Fibroblast of lung (primary cell): ENCODE measurements around the gene SLC17A9. TPM values are rescaled to one million over a fixed set of nuclear protein-coding genes. Genes with fewer than 3 reads are reported as not detected.

Experiments
- DNase-seq, 2 donors: peaks; one replicate each; pipeline versions ENCODE4 v3.0.0 to v3.0.0-alpha.2; 2010; ENCODE audit warnings: low read depth in 2 of 2
- H2AFZ ChIP-seq: 2 replicates; pipeline ENCODE4 v1.5.1; 2012; ENCODE audit warnings: low read length, control low read depth, inconsistent platforms
- H3K27ac ChIP-seq: 2 replicates; pipeline ENCODE4 v1.5.1; 2011; ENCODE audit warnings: low read length, control low read depth; ENCODE audit not compliant: insufficient read depth
- H3K27me3 ChIP-seq: 2 replicates; pipeline ENCODE4 v1.5.1; 2011; ENCODE audit warnings: mild to moderate bottlenecking, low read length; ENCODE audit not compliant: control insufficient read depth, insufficient read depth
- H3K36me3 ChIP-seq: 2 replicates; pipeline ENCODE4 v1.5.1; 2011; ENCODE audit warnings: low read length; ENCODE audit not compliant: control insufficient read depth, insufficient read depth
- H3K4me1 ChIP-seq: 2 replicates; pipeline ENCODE4 v1.5.1; 2011; ENCODE audit warnings: low read length; ENCODE audit not compliant: control insufficient read depth, insufficient read depth; ENCODE audit errors: extremely low read depth
- H3K4me2 ChIP-seq: 2 replicates; pipeline ENCODE4 v1.5.1; 2011; ENCODE audit warnings: low read length, control low read depth; ENCODE audit not compliant: insufficient read depth; ENCODE audit errors: extremely low read depth
- H3K4me3 ChIP-seq, 4 experiments: fragments of 200-600 bp in 1 of 4; sonication (generic) in 1 of 4; replicated peaks in 1 of 4; 2 replicates each; pipeline ENCODE4 v1.5.1; 2011 to 2016; ENCODE audit warnings: low read length in 4 of 4, low read depth in 3 of 4, mild to moderate bottlenecking in 3 of 4, control low read depth in 2 of 4, inconsistent platforms in 1 of 4, mixed read lengths in 1 of 4; ENCODE audit not compliant: insufficient read depth in 1 of 4; ENCODE audit errors: control extremely low read depth in 1 of 4
- H3K79me2 ChIP-seq: 2 replicates; pipeline ENCODE4 v1.5.1; 2012; ENCODE audit warnings: mild to moderate bottlenecking, low read length, inconsistent platforms; ENCODE audit not compliant: control insufficient read depth, insufficient read depth
- H3K9ac ChIP-seq: 2 replicates; pipeline ENCODE4 v1.5.1; 2011; ENCODE audit warnings: mild to moderate bottlenecking, low read length, control low read depth; ENCODE audit not compliant: insufficient read depth
- H3K9me3 ChIP-seq: 2 replicates; pipeline ENCODE4 v1.5.1; 2012; ENCODE audit warnings: low read depth, low read length; ENCODE audit not compliant: control insufficient read depth, insufficient read depth
- H4K20me1 ChIP-seq: 2 replicates; pipeline ENCODE4 v1.5.1; 2011; ENCODE audit warnings: low read length; ENCODE audit not compliant: control insufficient read depth, insufficient read depth; ENCODE audit errors: extremely low read depth
- EZH2 ChIP-seq: IDR thresholded peaks from 2 replicates; pipeline ENCODE4 v1.5.1; 2012; ENCODE audit warnings: low read length, control low read depth, mild to moderate bottlenecking; ENCODE audit errors: missing control alignments
- polyA plus RNA-seq, 2 donors: library from polyadenylated mRNA; depleted of rRNA in 1 of 2; stranded (reverse) in 1 of 2; unstranded in 1 of 2; fragments of >200 nt; gene quantifications; 2 replicates each; pipeline ENCODE4 v1.2.1, GENCODE V29; 2011 to 2012; ENCODE audit warnings: missing spikeins in 1 of 2
- total RNA-seq: library from RNA; depleted of rRNA; stranded (reverse); fragments of >200 nt; gene quantifications from 2 replicates; pipeline ENCODE4 v1.2.1, GENCODE V29; 2014
- TF ChIP-seq, protein P1 (sequence below), 2 donors: IDR thresholded peaks in 1 of 2; conservative IDR thresholded peaks in 1 of 2; 1 replicate in 1 of 2; 2 replicates in 1 of 2; pipeline ENCODE4 v1.5.1; 2011 to 2012; ENCODE audit warnings: low read length in 2 of 2, control low read depth in 1 of 2, inconsistent platforms in 1 of 2, low read depth in 1 of 2, mild to moderate bottlenecking in 1 of 2

Gene SLC17A9
- total and polyA plus RNA-seq, 2 donors (not counting 1 experiment from before 2014, with no cell fraction given): 6.4 to 6.8 TPM

DNA sequence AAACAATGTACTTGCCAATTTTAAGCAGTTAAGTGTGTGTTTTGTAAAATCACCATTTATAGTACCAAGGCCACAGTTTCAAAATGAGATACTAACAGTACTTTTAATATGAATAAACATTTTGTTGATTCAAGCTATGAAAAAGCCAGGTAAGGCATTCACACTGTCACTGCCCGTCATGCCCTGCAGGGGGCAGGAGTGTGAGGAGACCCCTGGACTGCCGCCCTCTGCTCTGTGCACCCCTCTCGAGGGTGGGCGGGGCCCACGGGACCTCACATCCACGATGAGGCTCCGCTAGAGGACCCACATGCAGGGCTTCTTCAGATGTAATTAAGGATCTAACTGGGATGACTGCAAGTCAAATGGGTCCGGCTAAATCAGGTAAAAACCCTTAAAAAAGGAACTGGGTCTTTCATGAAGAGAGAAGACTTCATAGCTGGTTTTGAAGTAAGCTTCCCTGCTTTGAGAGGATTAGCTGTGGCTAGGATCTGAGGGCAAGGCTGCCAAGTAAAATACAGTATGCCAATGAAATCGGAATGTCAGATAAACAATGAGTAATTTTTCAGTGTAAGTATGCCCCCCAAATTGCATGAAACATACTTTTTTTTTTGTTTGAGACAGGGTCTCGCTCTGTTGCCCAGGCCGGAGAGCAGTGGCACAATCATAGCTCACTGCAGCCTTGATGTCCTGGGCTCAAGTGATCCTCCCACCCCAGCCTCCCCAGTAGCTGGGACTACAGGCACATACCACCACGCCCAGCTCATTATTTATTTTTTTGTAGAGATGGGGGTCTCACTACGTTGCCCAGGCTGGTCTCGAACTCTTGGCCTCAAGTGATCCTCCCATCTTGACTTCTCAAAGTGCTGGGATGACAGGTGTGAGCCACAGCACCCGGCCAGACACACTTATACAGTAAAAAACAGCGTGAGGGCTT, 44.9 kb upstream of the SLC17A9 start:
- Histone ChIP-seq H3K4me3 (no peak overlapping the region), H4K20me1 (no peaks in the 10 kb centered on the region), H3K9ac (no peak overlapping the region), H3K27me3 (no peaks in the 10 kb centered on the region), H3K79me2 (peaks cover 52% of the 10 kb centered on the region), H3K27ac (no peak overlapping the region), H3K9me3 (no peaks in the 10 kb centered on the region), H2AFZ (no peak overlapping the region), H3K36me3 (peaks cover 54% of the 10 kb centered on the region), H3K4me2 (no peak overlapping the region), H3K4me1 (peaks cover 6% of the 10 kb centered on the region)
- TF ChIP-seq, protein P1, sequence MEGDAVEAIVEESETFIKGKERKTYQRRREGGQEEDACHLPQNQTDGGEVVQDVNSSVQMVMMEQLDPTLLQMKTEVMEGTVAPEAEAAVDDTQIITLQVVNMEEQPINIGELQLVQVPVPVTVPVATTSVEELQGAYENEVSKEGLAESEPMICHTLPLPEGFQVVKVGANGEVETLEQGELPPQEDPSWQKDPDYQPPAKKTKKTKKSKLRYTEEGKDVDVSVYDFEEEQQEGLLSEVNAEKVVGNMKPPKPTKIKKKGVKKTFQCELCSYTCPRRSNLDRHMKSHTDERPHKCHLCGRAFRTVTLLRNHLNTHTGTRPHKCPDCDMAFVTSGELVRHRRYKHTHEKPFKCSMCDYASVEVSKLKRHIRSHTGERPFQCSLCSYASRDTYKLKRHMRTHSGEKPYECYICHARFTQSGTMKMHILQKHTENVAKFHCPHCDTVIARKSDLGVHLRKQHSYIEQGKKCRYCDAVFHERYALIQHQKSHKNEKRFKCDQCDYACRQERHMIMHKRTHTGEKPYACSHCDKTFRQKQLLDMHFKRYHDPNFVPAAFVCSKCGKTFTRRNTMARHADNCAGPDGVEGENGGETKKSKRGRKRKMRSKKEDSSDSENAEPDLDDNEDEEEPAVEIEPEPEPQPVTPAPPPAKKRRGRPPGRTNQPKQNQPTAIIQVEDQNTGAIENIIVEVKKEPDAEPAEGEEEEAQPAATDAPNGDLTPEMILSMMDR (conservative IDR thresholded peaks at IDR 0.05 in 1 of 2, IDR thresholded peaks at IDR 0.05 in 1 of 2; ENCODE audit: low read depth in 1 of 2, low read length in 2 of 2): peak; percentile 6 to 56
- TF ChIP-seq EZH2: no peak
- DNase-seq: peak in 1 of 2 donors; percentile 45

DNA sequence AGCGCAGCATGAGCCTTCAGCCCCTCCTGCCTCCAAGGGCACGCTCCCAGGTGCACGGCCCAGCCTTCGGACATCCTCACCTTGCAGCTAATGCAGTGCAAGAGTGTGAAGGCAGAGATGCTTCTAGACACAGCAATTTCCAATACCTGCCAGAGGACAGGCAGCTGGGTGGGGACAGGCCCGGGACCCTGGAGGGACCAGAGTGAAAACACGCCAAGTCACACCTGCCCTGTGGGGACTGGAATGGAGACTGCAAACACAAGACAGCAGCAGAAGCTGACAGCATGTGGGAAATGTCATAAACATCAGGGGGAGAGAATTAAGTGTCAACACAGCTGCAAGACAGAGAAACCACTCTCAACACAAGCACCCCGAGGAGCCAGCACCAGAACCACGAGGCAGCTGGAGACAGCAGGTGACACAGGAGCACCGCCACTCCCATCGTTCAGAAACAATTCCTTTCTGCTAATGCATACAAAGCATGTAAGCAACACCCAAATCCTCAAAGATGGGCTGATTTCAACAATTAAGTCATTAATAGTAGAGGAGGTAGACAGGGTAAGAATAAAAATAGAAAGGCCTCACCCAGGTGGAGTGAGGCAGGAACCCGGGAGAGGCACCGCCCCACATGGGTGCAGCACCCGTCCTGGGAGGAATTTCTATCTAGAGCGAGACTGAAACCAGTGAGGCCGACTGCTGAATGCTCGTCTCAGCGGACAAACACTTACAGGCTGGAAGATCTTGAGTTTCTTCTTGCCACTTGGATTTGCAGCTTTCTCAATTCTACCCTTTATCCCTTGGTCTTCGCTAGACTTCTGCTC, 43.3 kb upstream of the SLC17A9 start:
- Histone ChIP-seq H3K27me3 (no peaks in the 10 kb centered on the region), H3K27ac (no peak overlapping the region), H3K9ac (no peak overlapping the region), H3K4me1 (no peaks in the 10 kb centered on the region), H3K4me2 (no peak overlapping the region), H3K9me3 (no peaks in the 10 kb centered on the region), H3K79me2 (peaks cover 66% of the 10 kb centered on the region), H2AFZ (no peak overlapping the region), H3K36me3 (peaks cover 50% of the 10 kb centered on the region), H4K20me1 (no peaks in the 10 kb centered on the region), H3K4me3 (no peak overlapping the region)
- TF ChIP-seq, protein P1 (conservative IDR thresholded peaks at IDR 0.05 in 1 of 2, IDR thresholded peaks at IDR 0.05 in 1 of 2; ENCODE audit: low read depth in 1 of 2, low read length in 2 of 2): no peak
- no peak for TF ChIP-seq EZH2
- DNase-seq: no peak

DNA sequence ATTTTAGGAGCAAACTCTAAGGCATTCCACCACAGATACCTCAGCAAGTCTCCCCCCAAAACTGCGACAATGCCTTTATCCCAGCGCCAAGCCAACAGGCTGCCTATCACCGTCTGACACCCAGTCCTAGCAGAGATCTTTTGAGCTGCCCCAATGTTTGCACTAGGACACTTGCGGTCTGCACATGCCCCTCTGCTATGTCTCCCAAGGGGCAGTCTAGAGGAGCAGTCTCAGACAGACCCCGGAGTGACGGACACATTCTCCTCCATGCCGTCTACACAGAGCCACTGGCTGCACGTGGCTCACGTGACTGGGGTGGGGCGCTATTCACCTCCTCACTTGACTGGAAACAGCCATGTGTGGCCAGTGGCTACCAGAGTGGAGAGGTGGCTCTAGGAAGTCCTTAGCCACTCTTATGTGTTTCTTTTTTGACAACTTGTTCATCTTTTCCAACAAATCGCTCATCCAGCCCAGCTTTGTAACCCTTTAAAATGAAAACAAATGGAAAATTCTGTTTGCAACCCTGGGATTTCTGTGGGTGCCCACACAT, 42.2 kb upstream of the SLC17A9 start:
- Histone ChIP-seq H3K36me3 (peaks cover 45% of the 10 kb centered on the region), H3K27ac (no peak overlapping the region), H4K20me1 (peaks cover 2% of the 10 kb centered on the region)

More for the DNA sequence above, 42.2 kb upstream of the SLC17A9 start:
- Histone ChIP-seq H3K4me3 (no peak overlapping the region), H3K4me2 (no peak overlapping the region), H2AFZ (no peak overlapping the region), H3K9ac (no peak overlapping the region), H3K27me3 (no peaks in the 10 kb centered on the region), H3K79me2 (peaks cover 77% of the 10 kb centered on the region), H3K9me3 (no peaks in the 10 kb centered on the region), H3K4me1 (peaks cover 6% of the 10 kb centered on the region)
- no peak for DNase-seq
- TF ChIP-seq, protein P1 (conservative IDR thresholded peaks at IDR 0.05 in 1 of 2, IDR thresholded peaks at IDR 0.05 in 1 of 2; ENCODE audit: low read depth in 1 of 2, low read length in 2 of 2): no peak
- no peak for TF ChIP-seq EZH2
